ENCODE data around the gene SVOP. TPM values are rescaled to one million over a fixed set of nuclear protein-coding genes. Genes with fewer than 3 reads are reported as not detected.

Gene SVOP
- not detected in 2 replicates for total RNA-seq

DNA sequence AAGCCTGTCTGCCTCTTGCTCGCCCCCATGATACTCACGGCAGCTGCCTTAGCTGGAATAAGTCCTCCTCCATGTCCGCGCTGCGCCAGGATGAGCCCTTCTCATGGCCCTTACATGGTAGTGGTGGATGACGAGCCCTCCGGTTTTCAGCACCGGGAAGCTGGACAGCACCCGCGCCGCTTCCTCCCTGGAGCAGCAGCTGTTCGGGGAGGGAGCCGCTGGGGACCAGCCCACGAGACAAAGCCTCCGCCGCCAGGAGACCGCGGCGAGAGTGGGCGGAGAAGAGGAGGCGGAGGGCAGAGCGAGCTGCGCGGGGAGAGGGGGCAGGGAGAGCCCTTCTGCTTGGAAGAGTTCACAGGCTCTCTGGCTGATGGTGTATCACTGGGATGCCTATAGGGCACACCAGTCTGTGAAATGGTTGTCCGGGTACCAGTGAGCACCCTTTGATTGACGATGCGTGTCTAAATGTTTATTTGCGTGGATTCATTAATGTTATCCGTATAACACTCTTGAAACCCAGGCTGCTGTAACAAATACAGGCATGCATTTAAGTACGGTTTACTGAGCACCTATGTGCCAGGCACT is at the start of gene SVOP:
Gene SVOP, minus strand, starts transcription at position 273 of the 585 bp plus-strand sequence. Its CDS starts 200 bp downstream, at position 73.

DNA sequence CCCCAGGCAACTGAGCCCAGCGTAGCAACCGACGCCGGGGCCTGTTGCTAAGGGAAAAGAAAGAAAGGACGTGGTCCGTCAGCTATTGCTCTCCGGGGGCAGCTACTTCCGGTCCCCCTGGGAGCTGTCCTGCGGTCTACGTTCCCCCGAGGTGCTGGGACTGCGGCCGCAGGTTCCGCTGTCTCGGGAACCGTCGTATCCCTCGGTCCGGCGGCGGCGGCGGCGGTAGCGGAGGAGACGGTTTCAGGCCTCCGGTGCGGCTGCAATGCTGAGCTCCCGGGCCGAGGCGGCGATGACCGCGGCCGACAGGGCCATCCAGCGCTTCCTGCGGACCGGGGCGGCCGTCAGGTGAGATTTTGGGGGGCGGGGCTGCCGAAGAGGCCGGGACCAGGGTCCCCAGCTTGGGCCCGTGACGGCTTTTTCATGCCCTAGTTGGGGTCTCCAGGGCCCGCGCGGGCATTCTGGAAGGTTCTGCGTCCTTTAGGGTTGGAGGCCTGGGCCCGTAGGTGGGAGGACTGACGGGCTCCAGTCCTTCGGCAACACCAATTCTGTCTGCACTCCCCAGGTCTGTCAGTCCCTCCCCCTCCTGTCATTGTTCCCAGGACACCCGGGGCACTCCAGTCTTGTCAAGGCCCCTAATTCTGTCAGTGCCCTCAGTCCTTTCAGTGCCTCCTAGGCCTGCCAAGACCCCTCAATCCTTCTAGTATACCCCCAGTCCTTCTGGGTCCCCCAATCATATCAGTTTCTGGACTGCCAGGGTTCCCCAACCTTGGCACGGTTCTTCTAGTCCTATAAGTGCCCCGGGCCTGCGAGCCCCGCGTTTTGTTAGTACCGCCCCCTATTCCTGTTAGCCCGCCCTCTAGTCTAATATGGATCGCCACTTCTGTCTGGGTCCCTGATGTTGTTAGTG is 31.8 kb upstream of the SVOP start, which contains the start of gene USP30:
Gene USP30, plus strand, starts transcription at position 163 of the 910 bp plus-strand sequence. Its CDS starts 103 bp downstream, at position 266.

GRCh38 chr12:108879615-108880254 is 141.1 kb downstream of the SVOP start, which contains the start of gene DAO:
Gene DAO (plus strand): TSS chr12:108880092. CDS start chr12:108885007, 4,915 bp downstream.

Small RNA genes lying within 50 kb of the gene (small RNA-seq; reads per million reads assigned to genes)
- gene AC190387.1 (not detected), gene RNA5SP372 (not detected), gene RNU6-361P (not detected)

Other genes starting within 250 kb of the SVOP start
- 23.4 and 28.8 TPM in 2 replicates for gene SSH1, start 163.5 kb downstream of the SVOP start, total RNA-seq
- gene DAO, start 141.0 kb downstream of the SVOP start, total RNA-seq: not detected in 2 replicates
- gene USP30, start 31.5 kb upstream of the SVOP start, total RNA-seq: 7.6 and 10.3 TPM in 2 replicates
- 7.1 and 8.2 TPM in 2 replicates for gene ALKBH2, start 72.4 kb upstream of the SVOP start, total RNA-seq
- gene UNG, start 76.5 kb upstream of the SVOP start, total RNA-seq: 30.9 and 37.8 TPM in 2 replicates
- 2.0 and 5.4 TPM in 2 replicates for gene ACACB, start 95.5 kb upstream of the SVOP start, total RNA-seq

Data from thoracic aorta endothelial cell (primary cell).